MM.1S (cell line): ENCODE data around the gene TCERG1L.

ENCODE experiments used
- CTCF ChIP-seq: fragments of 300-600 bp; sonication (generic); IDR thresholded peaks from 2 replicates; pipeline ENCODE4 v1.5.1; 2016; ENCODE audit warnings: antibody characterized with exemption, low read length, mixed read lengths
- EZH2 ChIP-seq: fragments of 300-600 bp; sonication (generic); optimal IDR thresholded peaks from 2 replicates; pipeline ENCODE3; 2017; ENCODE audit warnings: low read depth, mild to moderate bottlenecking, antibody characterized with exemption, low read length, mixed read lengths

GRCh38 chr10:131259535-131259934, 52.0 kb downstream of the TCERG1L start:
- TF ChIP-seq CTCF (no peak), EZH2 (no peak)
